Measurements from ENCODE around the gene DPEP1. TPM values are rescaled to one million over a fixed set of nuclear protein-coding genes. Genes with fewer than 3 reads are reported as not detected.

The DPEP1 gene
- total RNA-seq, 1 experiment from 2014 or later, result 1.1 TPM

GRCh38 chr16:89657442-89658220 lies 44.2 kb downstream of the DPEP1 start, which contains the start of the genes CHMP1A and SPATA33 (continued):
- TF ChIP-seq, protein P1, sequence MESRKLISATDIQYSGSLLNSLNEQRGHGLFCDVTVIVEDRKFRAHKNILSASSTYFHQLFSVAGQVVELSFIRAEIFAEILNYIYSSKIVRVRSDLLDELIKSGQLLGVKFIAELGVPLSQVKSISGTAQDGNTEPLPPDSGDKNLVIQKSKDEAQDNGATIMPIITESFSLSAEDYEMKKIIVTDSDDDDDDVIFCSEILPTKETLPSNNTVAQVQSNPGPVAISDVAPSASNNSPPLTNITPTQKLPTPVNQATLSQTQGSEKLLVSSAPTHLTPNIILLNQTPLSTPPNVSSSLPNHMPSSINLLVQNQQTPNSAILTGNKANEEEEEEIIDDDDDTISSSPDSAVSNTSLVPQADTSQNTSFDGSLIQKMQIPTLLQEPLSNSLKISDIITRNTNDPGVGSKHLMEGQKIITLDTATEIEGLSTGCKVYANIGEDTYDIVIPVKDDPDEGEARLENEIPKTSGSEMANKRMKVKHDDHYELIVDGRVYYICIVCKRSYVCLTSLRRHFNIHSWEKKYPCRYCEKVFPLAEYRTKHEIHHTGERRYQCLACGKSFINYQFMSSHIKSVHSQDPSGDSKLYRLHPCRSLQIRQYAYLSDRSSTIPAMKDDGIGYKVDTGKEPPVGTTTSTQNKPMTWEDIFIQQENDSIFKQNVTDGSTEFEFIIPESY (IDR thresholded peaks at IDR 0.05; ENCODE audit: extremely low read depth, insufficient replicate concordance, low read length), result peak; percentile 97
- TF ChIP-seq ELF1 (IDR thresholded peaks at IDR 0.05; ENCODE audit: borderline replicate concordance, low read depth), result no peak; the same call in 1 of the 2 replicates
- peak; percentile 69 for TF ChIP-seq YY1 (IDR thresholded peaks at IDR 0.05; ENCODE audit: extremely low read depth, insufficient replicate concordance, low read depth, low read length)
- no peak for TF ChIP-seq ZNF274 (IDR thresholded peaks at IDR 0.05; ENCODE audit: low read depth, low read length)
- peak; percentile 89 for TF ChIP-seq POLR2A (IDR thresholded peaks at IDR 0.05; ENCODE audit: borderline replicate concordance, extremely low read depth, insufficient read depth, insufficient read length)
- TF ChIP-seq FOSL1 (IDR thresholded peaks at IDR 0.05; ENCODE audit: low read depth), result no peak
- no peak for TF ChIP-seq CBX3 (IDR thresholded peaks at IDR 0.05; ENCODE audit: low read depth)
- TF ChIP-seq SP1 (IDR thresholded peaks at IDR 0.05; ENCODE audit: low read depth), result peak; percentile 9; the same call in 1 of the 2 replicates
- no peak for TF ChIP-seq EZH2 (IDR thresholded peaks at IDR 0.05)
- TF ChIP-seq EZH2phosphoT487 (IDR thresholded peaks at IDR 0.05; ENCODE audit: borderline replicate concordance), result no peak
- TF ChIP-seq POLR2AphosphoS5 (IDR thresholded peaks at IDR 0.05; ENCODE audit: low read depth, low read length), result peak; percentile 79
